Spleen (tissue), 11 donors: ENCODE results near the gene MIPEP. TPM values are rescaled to one million over a fixed set of nuclear protein-coding genes. Genes with fewer than 3 reads are reported as not detected.
A peak's percentile ranks its signal among the peaks of the same experiment; 100 is the strongest.

ENCODE experiments used
- DNase-seq: peaks from one replicate; pipeline ENCODE4 v3.0.0-alpha.2; 2020
- H3K27ac ChIP-seq, 8 donors: fragments of 200-600 bp; sonication (generic) in 7 of 8; 1 replicate in 4 of 8; 2 replicates in 4 of 8; pipeline versions ENCODE4 v1.5.0 to v1.8.0; 2016 to 2021; ENCODE audit warnings: inconsistent platforms in 4 of 8, mild to moderate bottlenecking in 4 of 8, moderate library complexity in 1 of 8
- H3K27me3 ChIP-seq, 7 donors: fragments of 200-600 bp; sonication (generic) in 6 of 7; replicated peaks in 1 of 7; 1 replicate in 4 of 7; 2 replicates in 3 of 7; pipeline versions ENCODE4 v1.5.0 to v1.8.0; 2016 to 2021; ENCODE audit warnings: inconsistent platforms in 3 of 7, mild to moderate bottlenecking in 1 of 7
- H3K36me3 ChIP-seq, 6 donors: fragments of 200-600 bp; sonication (generic) in 5 of 6; 1 replicate in 4 of 6; 2 replicates in 2 of 6; pipeline versions ENCODE4 v1.5.0 to v1.8.0; 2016 to 2021; ENCODE audit warnings: inconsistent platforms in 2 of 6
- H3K4me1 ChIP-seq, 6 donors: fragments of 200-600 bp; sonication (generic) in 5 of 6; 1 replicate in 3 of 6; 2 replicates in 3 of 6; pipeline versions ENCODE4 v1.5.0 to v1.8.0; 2016 to 2021; ENCODE audit warnings: inconsistent platforms in 3 of 6
- H3K4me3 ChIP-seq, 8 donors: fragments of 200-600 bp; sonication (generic) in 7 of 8; 1 replicate in 4 of 8; 2 replicates in 4 of 8; pipeline versions ENCODE4 v1.5.0 to v1.8.0; 2016 to 2021; ENCODE audit warnings: inconsistent platforms in 4 of 8, mild to moderate bottlenecking in 4 of 8, moderate library complexity in 2 of 8
- H3K9me3 ChIP-seq, 8 donors: fragments of 200-600 bp; sonication (generic) in 7 of 8; 1 replicate in 4 of 8; 2 replicates in 4 of 8; pipeline versions ENCODE4 v1.5.0 to v1.8.0; 2016 to 2021; ENCODE audit warnings: inconsistent platforms in 4 of 8
- CTCF ChIP-seq, 11 experiments: fragments of 200-600 bp in 7 of 11; fragments of 450-650 bp in 4 of 11; sonication (generic) in 4 of 11; IDR thresholded peaks in 8 of 11; conservative IDR thresholded peaks in 3 of 11; 1 replicate in 7 of 11; 2 replicates in 4 of 11; pipeline versions ENCODE4 v1.4.0 to v1.8.0; 2016 to 2021; ENCODE audit warnings: antibody characterized with exemption in 11 of 11, inconsistent platforms in 4 of 11, mild to moderate bottlenecking in 1 of 11
- POLR2A ChIP-seq, 3 donors: fragments of 450-650 bp; IDR thresholded peaks; one replicate each; pipeline ENCODE4 v1.5.1; 2017; ENCODE audit warnings: antibody characterized with exemption in 3 of 3, mild to moderate bottlenecking in 1 of 3
- POLR2AphosphoS5 ChIP-seq, 3 donors: sonication (generic); formaldehyde crosslinking; IDR thresholded peaks; one replicate each; pipeline ENCODE4 v1.5.1; 2017; ENCODE audit warnings: antibody characterized with exemption in 3 of 3
- WGBS, 5 donors: extraction: QIAGEN DNeasy Blood & Tissue Kit in 3 of 5; methylation state at CpG; one replicate each; pipeline versions ENCODE4 v1.1.5 to v1.1.7; 2013 to 2018; 5-methylcytosine and 5-hydroxymethylcytosine counted together
- intact Hi-C: fragments of 100-400 bp; cut with DNase I; formaldehyde crosslinking; loops from one replicate; pipeline ENCODE4 v1.15.0; 2023; ENCODE audit warnings: low total_unique reads
- polyA plus RNA-seq, 3 donors: library from polyadenylated mRNA; stranded (reverse); fragments of 200-250 nt; gene quantifications; one replicate each; pipeline ENCODE4 v1.2.1, GENCODE V29; 2013
- total RNA-seq, 7 donors: library from RNA; depleted of rRNA in 3 of 7; stranded (reverse); fragments of >200 nt in 3 of 7; fragmentation: NEBNext Ultra II Directional in 4 of 7; extraction: Animal tissue kit (Norgen Biotek cat#: 25700) in 4 of 7; gene quantifications; one replicate each; pipeline versions ENCODE4 v1.1.0 to v1.2.1, GENCODE V29; 2016 to 2021
- donor health status: healthy with polysubstance abuse.
- donor health status: DM: no; HTN: no; CAD: no; lungs with moderate emphysema.
- donor health status: DM: no; HTN: no; CAD: no.
- donor health status: Bipolar disorder and iron deficiency.
- donor health status: healthy.
- donor health status: DM: no; HTN: no; CAD: no.
- donor health status: DM: yes; HTN: yes; CAD: no.

MIPEP gene
- total and polyA plus RNA-seq, 10 donors: 7.2 to 16.3 (median 10.8) TPM

GRCh38 chr13:23905766-23906165 is 16.6 kb upstream of the MIPEP start:
- no peaks in the 10 kb centered on the region for H3K36me3 ChIP-seq
- no peaks in the 10 kb centered on the region for H3K9me3 ChIP-seq
- no peak overlapping the region for H3K4me3 ChIP-seq
- 80 to 97% (median 90%) methylated on average over 2 of the region's 2 CpGs for WGBS, 5 donors
- TF ChIP-seq CTCF (IDR thresholded peaks at IDR 0.05 in 8 of 11, conservative IDR thresholded peaks at IDR 0.05 in 3 of 11) (no peak), POLR2AphosphoS5 (IDR thresholded peaks at IDR 0.05) (no peak), POLR2A (IDR thresholded peaks at IDR 0.05) (no peak)
- no peak overlapping the region for H3K27ac ChIP-seq
- intact Hi-C loops: no loop called here
- H3K27me3 ChIP-seq: peaks cover 3 to 47% (median 18%) of the 10 kb centered on the region in 7 donors
- DNase-seq: no peak
- peaks cover 4 to 15% (median 10%) of the 10 kb centered on the region in 6 donors for H3K4me1 ChIP-seq

- no peak overlapping the region for H3K27ac ChIP-seq
- no peak for TF ChIP-seq POLR2AphosphoS5 (IDR thresholded peaks at IDR 0.05)
- no peak for TF ChIP-seq CTCF (IDR thresholded peaks at IDR 0.05 in 8 of 11, conservative IDR thresholded peaks at IDR 0.05 in 3 of 11)
- TF ChIP-seq POLR2A (IDR thresholded peaks at IDR 0.05): no peak
- intact Hi-C loops: no loop called here
- WGBS, 5 donors: 33 to 67% (median 41%) methylated on average over 13 to 16 of the region's 16 CpGs
- peaks cover 4 to 21% (median 10%) of the 10 kb centered on the region in 6 donors for H3K4me1 ChIP-seq
- H3K9me3 ChIP-seq: no peaks in the 10 kb centered on the region
- no peaks in the 10 kb centered on the region for H3K36me3 ChIP-seq
- peaks cover 3 to 47% (median 18%) of the 10 kb centered on the region in 7 donors for H3K27me3 ChIP-seq
- H3K4me3 ChIP-seq: peak overlapping the region in 5 of 8 donors; percentile 1 to 58 (median 24)
- DNase-seq: no peak
These were observed 14.7 kb upstream of the MIPEP start for GRCh38 chr13:23903906-23904280.

DNA sequence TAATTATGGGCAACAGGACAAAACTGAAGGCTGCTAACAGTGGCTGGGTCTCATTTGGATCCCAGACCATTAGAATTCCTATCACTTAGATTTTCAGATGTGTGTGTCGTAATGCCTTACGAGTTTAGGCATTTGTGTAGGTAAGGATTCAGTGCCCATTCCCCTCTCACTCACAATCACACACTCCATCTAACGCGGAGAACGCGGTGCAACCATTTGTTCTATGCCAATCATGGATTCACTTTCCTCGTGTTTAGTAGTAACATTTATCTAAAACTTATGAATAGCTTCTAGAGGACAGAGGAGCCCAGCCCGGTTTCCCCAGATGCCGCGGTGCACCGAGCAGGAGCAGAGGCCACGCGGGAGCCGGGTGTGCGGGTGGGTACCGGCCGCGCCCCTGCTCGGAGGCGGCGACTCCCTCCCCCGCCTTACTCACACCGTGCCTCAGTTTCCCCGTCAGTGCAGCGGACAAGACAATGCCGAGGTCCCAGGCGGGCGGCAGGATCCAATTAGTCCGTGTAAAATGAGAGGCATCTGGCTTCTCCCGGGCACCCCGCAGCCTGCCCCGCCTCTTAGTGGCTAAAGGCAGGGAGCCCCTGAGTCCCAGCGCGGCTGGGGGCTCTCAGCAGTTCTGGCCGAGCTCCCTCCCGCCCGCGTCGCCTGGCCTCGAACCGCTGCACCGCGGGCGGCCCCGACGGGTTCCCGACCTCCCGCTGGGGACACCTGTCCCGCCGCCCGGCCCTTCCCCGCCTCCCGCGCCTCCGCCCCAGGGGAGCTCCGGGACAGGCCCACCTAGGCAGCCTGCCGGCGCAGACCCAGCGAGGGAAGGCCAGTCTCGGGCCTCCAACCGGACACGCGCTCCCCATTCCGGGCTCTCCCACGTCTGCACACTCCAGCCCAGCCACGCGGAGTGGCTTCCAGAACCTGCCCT is 14.0 kb upstream of the MIPEP start:
- TF ChIP-seq POLR2A (IDR thresholded peaks at IDR 0.05): no peak
- TF ChIP-seq POLR2AphosphoS5 (IDR thresholded peaks at IDR 0.05): no peak
- TF ChIP-seq CTCF (IDR thresholded peaks at IDR 0.05 in 8 of 11, conservative IDR thresholded peaks at IDR 0.05 in 3 of 11): no peak
- peaks cover 3 to 46% (median 18%) of the 10 kb centered on the region in 7 donors for H3K27me3 ChIP-seq
- DNase-seq: no peak
- peaks cover 4 to 21% (median 10%) of the 10 kb centered on the region in 6 donors for H3K4me1 ChIP-seq
- H3K27ac ChIP-seq: no peak overlapping the region
- WGBS, 5 donors: 11 to 42% (median 14%) methylated on average over 22 to 67 of the region's 67 CpGs
- H3K9me3 ChIP-seq: no peaks in the 10 kb centered on the region
- peak overlapping the region in 5 of 8 donors; percentile 1 to 58 (median 24) for H3K4me3 ChIP-seq
- no peaks in the 10 kb centered on the region for H3K36me3 ChIP-seq
- intact Hi-C loops: no loop called here

- 74 to 87% (median 81%) methylated on average over 4 of the region's 4 CpGs for WGBS, 5 donors
- Histone ChIP-seq H3K27ac (no peak overlapping the region), H3K4me1 (peaks cover 4 to 21% (median 10%) of the 10 kb centered on the region in 6 donors), H3K9me3 (no peaks in the 10 kb centered on the region), H3K4me3 (no peak overlapping the region), H3K27me3 (peaks cover 3 to 43% (median 18%) of the 10 kb centered on the region in 7 donors), H3K36me3 (no peaks in the 10 kb centered on the region)
- no peak for DNase-seq
- intact Hi-C loops: no loop called here
- no peak for TF ChIP-seq POLR2A (IDR thresholded peaks at IDR 0.05)
- no peak for TF ChIP-seq POLR2AphosphoS5 (IDR thresholded peaks at IDR 0.05)
- TF ChIP-seq CTCF (IDR thresholded peaks at IDR 0.05 in 8 of 11, conservative IDR thresholded peaks at IDR 0.05 in 3 of 11): no peak
These were observed 12.2 kb upstream of the MIPEP start for GRCh38 chr13:23901365-23901764.
